GM21723 (cell line): ENCODE data around the gene ZBTB6.
A peak's percentile ranks its signal among the peaks of the same experiment; 100 is the strongest.
"Not testable (repeated sequence)": the region's sequence is repeated elsewhere in the genome, so short reads cannot be mapped to it uniquely, and the experiment has no call there.

Experiments used
- ATAC-seq: cut with Tn5 transposase; IDR thresholded peaks from one replicate; pipeline ENCODE4 v1.9.1; 2021; ENCODE audit warnings: mild to moderate bottlenecking, moderate library complexity; ENCODE audit not compliant: unreplicated experiment

Gene ZBTB6

GRCh38 chr9:122929796-122930354 lies 16.8 kb upstream of the ZBTB6 start:
- no peak for ATAC-seq

- no peak for ATAC-seq
Observed at GRCh38 chr9:122923947-122924346, 10.8 kb upstream of the ZBTB6 start.

- ATAC-seq: no peak
Observed at GRCh38 chr9:122922713-122923112, 9.6 kb upstream of the ZBTB6 start.

- ATAC-seq: no peak
Observed at GRCh38 chr9:122918310-122918709, 5.2 kb upstream of the ZBTB6 start.

GRCh38 chr9:122912671-122912963 lies 506 bp downstream of the ZBTB6 start:
- no peak for ATAC-seq

GRCh38 chr9:122906122-122906521 lies 7.0 kb downstream of the ZBTB6 start:
- not testable (repeated sequence) for ATAC-seq

GRCh38 chr9:122904823-122905710 lies 8.1 kb downstream of the ZBTB6 start, which contains the start of gene RC3H2:
Gene RC3H2 (minus strand): TSS chr9:122905359. CDS start chr9:122897509, 7,850 bp downstream.
- ATAC-seq: peak; percentile 84

- peak; percentile 20 for ATAC-seq
Observed at GRCh38 chr9:122904466-122904822, 8.7 kb downstream of the ZBTB6 start.

- no peak for ATAC-seq
Observed at GRCh38 chr9:122900791-122901190, 12.3 kb downstream of the ZBTB6 start.

GRCh38 chr9:122897969-122898368 lies 15.2 kb downstream of the ZBTB6 start:
- ATAC-seq: no peak

- ATAC-seq: no peak
Observed at GRCh38 chr9:122888480-122888879, 24.6 kb downstream of the ZBTB6 start.

GRCh38 chr9:122883125-122883524 lies 30.0 kb downstream of the ZBTB6 start:
- ATAC-seq: no peak

GRCh38 chr9:122879443-122879842 lies 33.7 kb downstream of the ZBTB6 start:
- no peak for ATAC-seq

- ATAC-seq: no peak
Observed at GRCh38 chr9:122875523-122875922, 37.6 kb downstream of the ZBTB6 start.

- not testable (repeated sequence) for ATAC-seq
Observed at GRCh38 chr9:122867276-122867675, 45.8 kb downstream of the ZBTB6 start.

- ATAC-seq: no peak
Observed at GRCh38 chr9:122866079-122866478, 47.0 kb downstream of the ZBTB6 start.

- no peak for ATAC-seq
Observed at GRCh38 chr9:122865300-122865699, 47.8 kb downstream of the ZBTB6 start.

GRCh38 chr9:122863407-122863806 lies 49.7 kb downstream of the ZBTB6 start:
- ATAC-seq: no peak

- ATAC-seq: no peak
Observed at GRCh38 chr9:122860319-122861142, 52.6 kb downstream of the ZBTB6 start.
